RPMI8226 (cell line): ENCODE results near the gene ESPNL.
"Not testable (repeated sequence)": the region's sequence is repeated elsewhere in the genome, so short reads cannot be mapped to it uniquely, and the experiment has no call there.

Source experiments
- DNase-seq: peaks from one replicate; pipeline ENCODE4 v3.0.0-alpha.2; 2015

ESPNL gene

GRCh38 chr2:238161291-238162051 lies 61.3 kb downstream of the ESPNL start:
- DNase-seq = no peak

GRCh38 chr2:238162251-238162845 lies 62.2 kb downstream of the ESPNL start:
- no peak for DNase-seq

GRCh38 chr2:238162846-238163441 lies 62.8 kb downstream of the ESPNL start:
- DNase-seq = no peak

GRCh38 chr2:238163481-238164198 lies 63.5 kb downstream of the ESPNL start:
- no peak for DNase-seq

GRCh38 chr2:238164906-238165287 lies 64.8 kb downstream of the ESPNL start:
- DNase-seq = no peak

GRCh38 chr2:238165288-238165921 lies 65.3 kb downstream of the ESPNL start:
- no peak for DNase-seq

GRCh38 chr2:238166391-238167343 lies 66.5 kb downstream of the ESPNL start:
- no peak for DNase-seq

GRCh38 chr2:238167344-238167715 lies 67.2 kb downstream of the ESPNL start:
- DNase-seq = no peak

- DNase-seq = no peak
Measured at GRCh38 chr2:238167761-238168160, 67.6 kb downstream of the ESPNL start.

- DNase-seq = no peak
Measured at GRCh38 chr2:238168196-238169047, 68.3 kb downstream of the ESPNL start.

- DNase-seq = no peak
Measured at GRCh38 chr2:238169048-238169707, 69.0 kb downstream of the ESPNL start.

GRCh38 chr2:238169708-238170251 lies 69.6 kb downstream of the ESPNL start:
- DNase-seq = no peak

GRCh38 chr2:238170386-238171071 lies 70.4 kb downstream of the ESPNL start:
- no peak for DNase-seq

- not testable (repeated sequence) for DNase-seq
Measured at GRCh38 chr2:238171072-238171431, 70.9 kb downstream of the ESPNL start.

- DNase-seq = no peak
Measured at GRCh38 chr2:238171575-238172187, 71.5 kb downstream of the ESPNL start.

GRCh38 chr2:238172439-238172838 lies 72.3 kb downstream of the ESPNL start:
- no peak for DNase-seq

- no peak for DNase-seq
Measured at GRCh38 chr2:238173692-238174091, 73.6 kb downstream of the ESPNL start.

- no peak for DNase-seq
Measured at GRCh38 chr2:238174291-238174690, 74.2 kb downstream of the ESPNL start.

GRCh38 chr2:238174701-238175100 lies 74.6 kb downstream of the ESPNL start:
- DNase-seq = no peak
